ENCODE results near the gene THSD4. TPM values are rescaled to one million over a fixed set of nuclear protein-coding genes. Genes with fewer than 3 reads are reported as not detected.

THSD4 gene
- 20.3 to 28.3 TPM (median 24.4 TPM) in 5 replicates for total RNA-seq (2022; extraction: Qiagen RNA extraction)

GRCh38 chr15:71114887-71115566 lies at the start of gene THSD4:
THSD4 (plus strand) TSS chr15:71115471.

GRCh38 chr15:71810256-71811035 lies 695.2 kb downstream of the THSD4 start, which contains the start of gene NR2E3:
NR2E3 (plus strand) TSS chr15:71810554; CDS start chr15:71810744, 190 bp downstream.

Other genes with a start within 250 kb of the THSD4 start
- gene THAP10, start 223.0 kb upstream of the THSD4 start, total RNA-seq (2022; extraction: Qiagen RNA extraction), result 4.8 to 7.0 TPM (median 5.4 TPM) in 5 replicates
- gene LRRC49, start 222.6 kb upstream of the THSD4 start, total RNA-seq (2022; extraction: Qiagen RNA extraction), result 4.3 to 7.1 TPM (median 5.4 TPM) in 5 replicates